HepG2 (cell line): ENCODE measurements around the gene FAM222A. TPM values are rescaled to one million over a fixed set of nuclear protein-coding genes. Genes with fewer than 3 reads are reported as not detected.

ENCODE experiments used
- ATAC-seq: fragments of 200-7000 bp; cut with Tn5 transposase; 3 replicates; pipeline ENCODE4 v1.9.1; 2020; ENCODE audit warnings: mild to moderate bottlenecking, moderate library complexity
- BruUV-seq: library from RNA; stranded (reverse); fragments of 400-500 nt; replicated peaks from 2 replicates; lab custom pipeline; 2021; lab: Mats Ljungman, UMichigan
- CTCF ChIA-PET: fragments of 300-600 bp; formaldehyde crosslinking; extraction: SDS; loops from one replicate; lab custom pipeline; 2021; ENCODE audit warnings: low total read pairs, inconsistent platforms, low intra/inter-chr PET ratio; lab: Yijun Ruan, JAX
- POLR2A ChIA-PET: fragments of 350-600 bp; sonication (Branson Sonifier 250); formaldehyde crosslinking; loops from one replicate; lab custom pipeline; 2020; ENCODE audit warnings: antibody characterized with exemption, inconsistent platforms; lab: Yijun Ruan, JAX
- DNase-seq: peaks from one replicate; pipeline ENCODE4 v3.0.0-alpha.2; 2015; ENCODE audit warnings: low spot score
- FAIRE-seq: peaks from 3 replicates; lab custom pipeline; 2011; peaks lifted over from hg19 to GRCh38; lab: Jason Lieb, UNC
- H2AFZ ChIP-seq: one replicate; pipeline ENCODE4 v1.6.1; 2011; ENCODE audit warnings: low read length, inconsistent platforms
- H3K27ac ChIP-seq: fragments of 300-600 bp; 3 replicates; pipeline ENCODE4 v1.8.0; 2011; ENCODE audit warnings: mixed run types, mild to moderate bottlenecking, mixed read lengths, low read length, inconsistent platforms; ENCODE audit not compliant: insufficient read depth; ENCODE audit errors: extremely low read length
- H3K27me3 ChIP-seq, 2 experiments: fragments of 200-600 bp in 1 of 2; 2 replicates in 1 of 2; 3 replicates in 1 of 2; pipeline versions ENCODE4 v1.6.0 to v1.8.0; 2011; ENCODE audit warnings: low read length in 2 of 2, mild to moderate bottlenecking in 2 of 2, moderate library complexity in 2 of 2, inconsistent platforms in 1 of 2; ENCODE audit not compliant: insufficient read depth in 2 of 2, control insufficient read depth in 1 of 2
- H3K36me3 ChIP-seq, 2 experiments: fragments of 200-600 bp in 1 of 2; replicated peaks in 1 of 2; 2 replicates in 1 of 2; 3 replicates in 1 of 2; pipeline versions ENCODE4 v1.5.1 to v1.8.0; 2011; ENCODE audit warnings: low read length in 2 of 2, inconsistent platforms in 1 of 2; ENCODE audit not compliant: insufficient read depth in 2 of 2, control insufficient read depth in 1 of 2
- H3K4me1 ChIP-seq: 2 replicates; pipeline ENCODE4 v1.5.1; 2012; ENCODE audit warnings: low read length, inconsistent platforms; ENCODE audit not compliant: insufficient read depth
- H3K4me2 ChIP-seq: 2 replicates; pipeline ENCODE4 v1.6.0; 2011; ENCODE audit warnings: low read depth, low read length, inconsistent platforms
- H3K4me3 ChIP-seq, 3 experiments: fragments of 200-600 bp in 1 of 3; sonication (generic), shearing (Covaris generic) in 1 of 3; replicated peaks in 1 of 3; 2 replicates each; pipeline ENCODE4 v1.5.1; 2011 to 2016; ENCODE audit warnings: low read length in 3 of 3, inconsistent platforms in 2 of 3, low read depth in 2 of 3, mild to moderate bottlenecking in 2 of 3, control low read depth in 1 of 3, mixed read lengths in 1 of 3; ENCODE audit not compliant: insufficient read depth in 1 of 3
- H3K79me2 ChIP-seq: one replicate; pipeline ENCODE4 v1.6.1; 2011; ENCODE audit warnings: low read length, inconsistent platforms; ENCODE audit not compliant: insufficient read depth
- H3K9ac ChIP-seq: 2 replicates; pipeline ENCODE4 v1.6.0; 2011; ENCODE audit warnings: mild to moderate bottlenecking, low read depth, low read length, inconsistent platforms; ENCODE audit not compliant: insufficient read depth
- H3K9me3 ChIP-seq: 2 replicates; pipeline ENCODE4 v1.5.1; 2012; ENCODE audit warnings: mild to moderate bottlenecking, low read length
- H4K20me1 ChIP-seq: 2 replicates; pipeline ENCODE4 v1.6.0; 2011; ENCODE audit warnings: inconsistent platforms, mild to moderate bottlenecking, low read length, moderate library complexity; ENCODE audit not compliant: insufficient read depth
- ATM ChIP-seq: fragments of 450-650 bp; IDR thresholded peaks from 2 replicates; pipeline ENCODE4 v1.7.1; 2017; ENCODE audit warnings: mild to moderate bottlenecking, borderline replicate concordance
- SALL2 ChIP-seq: sonication (generic); formaldehyde crosslinking; IDR thresholded peaks from 2 replicates; pipeline ENCODE4 v1.8.1; 2023; ENCODE audit warnings: mild to moderate bottlenecking, missing genetic modification reagents, inconsistent platforms
- SCMH1 ChIP-seq: sonication (generic); formaldehyde crosslinking; IDR thresholded peaks from 2 replicates; pipeline ENCODE4 v1.9.0; 2021; ENCODE audit warnings: missing genetic modification reagents, mild to moderate bottlenecking, borderline replicate concordance
- ZFP82 ChIP-seq: sonication (generic); formaldehyde crosslinking; IDR thresholded peaks from 2 replicates; pipeline ENCODE4 v1.5.1; 2020; ENCODE audit warnings: mild to moderate bottlenecking, missing genetic modification reagents, borderline replicate concordance
- WGBS: methylation state at CpG from one replicate; pipeline ENCODE4 v1.1.6; 2017; ENCODE audit warnings: low lambda C conversion rate; 5-methylcytosine and 5-hydroxymethylcytosine counted together
- in situ Hi-C: cut with HindIII; loops from 2 replicates; pipeline ENCODE4 v1.10.0; 2017; ENCODE audit warnings: low pct_unique_long_range_greater_than_20kb; ENCODE audit not compliant: extremely low pct_ligation_motif_present
- intact Hi-C: fragments of 100-400 bp; cut with micrococcal nuclease; formaldehyde crosslinking; loops from one replicate; pipeline ENCODE4 v1.10.0; 2022; ENCODE audit not compliant: unreplicated experiment
- polyA plus RNA-seq, 8 experiments: library from polyadenylated mRNA; depleted of rRNA in 3 of 8; stranded (reverse) in 7 of 8; unstranded in 1 of 8; fragments of >200 nt; fragmentation: Illumina TruSeq in 4 of 8; extraction: Trizol in 4 of 8; gene quantifications; 2 replicates each; pipeline versions ENCODE4 v1.2.1 to v1.2.3, GENCODE V29; 2011 to 2016; ENCODE audit warnings: low read depth in 4 of 8, missing spikeins in 1 of 8, mixed read lengths in 1 of 8; ENCODE audit not compliant: insufficient read depth in 1 of 8
- total RNA-seq, 5 experiments: library from RNA; depleted of rRNA; stranded (reverse); fragments of >200 nt; fragmentation: Illumina TruSeq; extraction: Trizol; gene quantifications; 2 replicates each; pipeline ENCODE4 v1.2.3, GENCODE V29; 2016; ENCODE audit warnings: low read depth in 1 of 5
- TF ChIP-seq, protein P1 (sequence below): sonication (generic); formaldehyde crosslinking; IDR thresholded peaks from 2 replicates; pipeline ENCODE4 v1.4.0; 2020; ENCODE audit warnings: missing genetic modification reagents, borderline replicate concordance

Gene FAM222A
- total and polyA plus RNA-seq, 2 of the 13 experiments (the other 11 are each of a cell fraction or from before 2014, with no cell fraction given), result 2.7 to 9.6 TPM

DNA sequence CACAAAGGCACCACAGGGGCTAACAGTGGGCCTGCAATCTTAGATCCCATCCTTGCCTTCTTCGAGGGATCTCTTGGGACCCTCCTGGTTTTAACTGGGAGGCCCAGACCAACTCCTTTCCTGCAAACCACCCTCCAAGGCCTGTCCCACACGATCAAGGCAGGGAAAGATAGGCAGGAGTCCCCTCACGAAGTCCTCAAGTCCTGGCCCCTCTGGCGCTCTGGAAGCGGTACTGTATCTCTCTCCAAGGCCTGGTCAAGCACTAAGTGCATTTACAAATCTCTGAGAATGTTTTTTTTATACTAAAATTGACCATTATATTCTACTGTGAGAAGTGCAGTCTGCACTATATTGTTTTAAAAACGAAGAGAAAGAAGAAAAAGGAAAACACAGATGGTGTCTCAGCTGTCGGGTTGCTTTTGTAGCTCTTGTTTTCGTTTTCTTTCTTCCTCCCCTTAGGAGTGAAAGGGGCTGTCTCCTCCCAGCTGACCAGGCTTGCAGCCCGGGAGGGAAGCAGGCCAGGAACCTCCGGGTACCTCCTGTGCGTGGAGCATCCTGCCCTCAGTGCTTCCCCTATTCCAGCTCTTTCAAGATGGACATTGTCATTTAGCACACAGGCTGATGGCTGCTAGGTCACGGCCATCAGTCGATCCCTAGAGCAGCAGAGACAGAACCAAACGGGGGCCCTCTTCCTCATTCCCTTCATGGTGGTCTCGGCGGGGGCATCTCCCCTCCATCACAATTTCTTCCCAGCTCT, 56.7 kb downstream of the FAM222A start (continued):
- no peak for TF ChIP-seq SCMH1 (CRISPR knock-in tag)
- TF ChIP-seq, protein P1, sequence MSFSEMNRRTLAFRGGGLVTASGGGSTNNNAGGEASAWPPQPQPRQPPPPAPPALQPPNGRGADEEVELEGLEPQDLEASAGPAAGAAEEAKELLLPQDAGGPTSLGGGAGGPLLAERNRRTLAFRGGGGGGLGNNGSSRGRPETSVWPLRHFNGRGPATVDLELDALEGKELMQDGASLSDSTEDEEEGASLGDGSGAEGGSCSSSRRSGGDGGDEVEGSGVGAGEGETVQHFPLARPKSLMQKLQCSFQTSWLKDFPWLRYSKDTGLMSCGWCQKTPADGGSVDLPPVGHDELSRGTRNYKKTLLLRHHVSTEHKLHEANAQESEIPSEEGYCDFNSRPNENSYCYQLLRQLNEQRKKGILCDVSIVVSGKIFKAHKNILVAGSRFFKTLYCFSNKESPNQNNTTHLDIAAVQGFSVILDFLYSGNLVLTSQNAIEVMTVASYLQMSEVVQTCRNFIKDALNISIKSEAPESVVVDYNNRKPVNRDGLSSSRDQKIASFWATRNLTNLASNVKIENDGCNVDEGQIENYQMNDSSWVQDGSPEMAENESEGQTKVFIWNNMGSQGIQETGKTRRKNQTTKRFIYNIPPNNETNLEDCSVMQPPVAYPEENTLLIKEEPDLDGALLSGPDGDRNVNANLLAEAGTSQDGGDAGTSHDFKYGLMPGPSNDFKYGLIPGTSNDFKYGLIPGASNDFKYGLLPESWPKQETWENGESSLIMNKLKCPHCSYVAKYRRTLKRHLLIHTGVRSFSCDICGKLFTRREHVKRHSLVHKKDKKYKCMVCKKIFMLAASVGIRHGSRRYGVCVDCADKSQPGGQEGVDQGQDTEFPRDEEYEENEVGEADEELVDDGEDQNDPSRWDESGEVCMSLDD (CRISPR knock-in tag), result no peak

DNA sequence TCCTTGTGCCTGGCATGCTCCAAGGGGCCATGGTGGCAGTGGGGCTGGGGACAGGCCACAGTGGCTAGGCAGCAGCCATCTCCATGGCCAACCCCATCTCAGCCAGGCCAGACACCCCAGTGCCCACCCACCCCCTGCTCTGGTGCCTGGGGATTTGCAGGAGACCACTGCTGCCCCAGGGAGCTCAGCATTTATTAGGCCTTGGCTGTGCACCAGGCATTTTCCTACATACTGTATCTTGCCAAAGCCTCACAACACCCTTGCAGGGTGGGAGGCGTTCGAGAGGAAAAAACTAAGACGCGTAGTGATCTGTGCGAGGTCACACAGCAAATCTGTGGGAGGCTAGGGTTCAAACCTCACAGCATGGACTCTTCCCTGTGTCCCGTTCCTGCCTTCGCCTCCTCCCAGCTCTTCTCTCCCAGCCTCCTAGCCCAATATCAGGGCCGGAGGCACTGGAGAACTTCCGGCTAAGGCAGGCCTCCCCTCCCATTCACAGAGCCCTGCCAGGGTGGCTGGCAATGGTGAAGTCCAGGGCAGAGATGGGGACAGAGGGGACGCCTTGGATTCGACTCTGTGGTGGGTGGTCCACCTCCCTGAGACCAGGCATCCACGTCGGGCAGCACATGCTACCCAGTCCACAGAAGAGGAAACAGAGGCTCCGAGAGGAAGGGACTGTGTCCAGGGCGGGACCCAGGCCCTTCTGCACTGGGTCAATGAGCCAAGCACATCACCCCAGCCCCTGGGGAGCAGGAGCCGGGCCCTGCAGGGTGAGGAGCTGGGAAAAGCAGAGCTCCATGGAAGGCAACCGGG, 57.4 kb downstream of the FAM222A start:
- no peak for ATAC-seq
- no peak overlapping the region for H3K9ac ChIP-seq
- H3K9me3 ChIP-seq, result no peaks in the 10 kb centered on the region
- no peaks in the 10 kb centered on the region for H3K79me2 ChIP-seq
- in situ Hi-C loops, result loop anchor here (5.0 kb wide), 2 partner anchors 59 to 174 kb away; partner anchors contain the start of gene FAM222A
- CTCF ChIA-PET, result no interaction called here
- intact Hi-C loops, result no loop called here
- TF ChIP-seq ZFP82 (CRISPR knock-in tag) (no peak), ATM (no peak), SALL2 (CRISPR knock-in tag) (no peak)
- TF ChIP-seq, all 625 proteins: peak for 0
- Histone ChIP-seq H3K27ac (no peak overlapping the region), H4K20me1 (no peaks in the 10 kb centered on the region), H3K4me1 (peaks cover 34% of the 10 kb centered on the region), H2AFZ (no peak overlapping the region), H3K36me3 (peaks cover 1 to 12% of the 10 kb centered on the region in 2 experiments; a peak in 2 of 5 replicates), H3K4me2 (no peak overlapping the region), H3K27me3 (no peaks in the 10 kb centered on the region), H3K4me3 (no peak overlapping the region)
- DNase-seq (no peak), FAIRE-seq (no peak)
- POLR2A ChIA-PET, result no interaction called here
- WGBS, result 94% methylated on average over 17 of the region's 17 CpGs
- no TSS peak for BruUV-seq
